ENCODE measurements around the gene SCFD2. TPM values are rescaled to one million over a fixed set of nuclear protein-coding genes. Genes with fewer than 3 reads are reported as not detected.

Gene SCFD2
- polyA plus RNA-seq, 1 of the 3 experiments (the other 2 are of a cell fraction): 14.1 TPM

GRCh38 chr4:52962721-52963120, 403.1 kb downstream of the SCFD2 start:
- Histone ChIP-seq H3K9me2 (no peaks in the 10 kb centered on the region), H3K4me1 (ENCODE audit: control insufficient read depth in 1 of 2, insufficient read depth in 2 of 2, low read depth in 1 of 2, low read length in 1 of 2) (peaks cover 0 to 21% of the 10 kb centered on the region in 2 experiments; a peak in 2 of 4 replicates), H3K4me2 (no peak overlapping the region), H3K36me3 (replicated peaks in 1 of 2; ENCODE audit: control insufficient read depth in 1 of 2, insufficient read depth in 2 of 2, low read length in 1 of 2) (no peaks in the 10 kb centered on the region), H3K79me2 (ENCODE audit: insufficient read depth) (no peaks in the 10 kb centered on the region), H2AFZ (ENCODE audit: low read depth) (no peak overlapping the region), H3K4me3 (ENCODE audit: low read depth in 2 of 2, low read length in 1 of 2) (no peak overlapping the region), H3F3A (replicated peaks; ENCODE audit: insufficient read depth) (no peaks in the 10 kb centered on the region), H4K20me1 (ENCODE audit: insufficient read depth) (no peaks in the 10 kb centered on the region), H3K9me3 (no peaks in the 10 kb centered on the region), H3K27me3 (ENCODE audit: insufficient read depth) (no peaks in the 10 kb centered on the region), H3K9ac (no peak overlapping the region), H3K27ac (ENCODE audit: low read depth in 2 of 2, low read length in 1 of 2) (no peak overlapping the region)
- WGBS (ENCODE audit: low lambda C conversion rate): 88% methylated on average over 3 of the region's 3 CpGs
- ChIA-PET CTCF (interaction anchor here (1.4 to 1.9 kb wide), 2 partner anchors 20 to 53 kb away, joined by 4 to 9 read pairs; no protein-coding TSS in a partner anchor), POLR2A (no interaction called here)
- no peak for DNase-seq
- TF ChIP-seq RCOR1 (IDR thresholded peaks at IDR 0.05; ENCODE audit: low read length) (no peak), SMC3 (IDR thresholded peaks at IDR 0.05; ENCODE audit: low read depth, low read length) (no peak), FOXJ3 (CRISPR knock-in tag; IDR thresholded peaks at IDR 0.05) (no peak), TCF12 (IDR thresholded peaks at IDR 0.05) (no peak), RXRA (IDR thresholded peaks at IDR 0.05; ENCODE audit: borderline replicate concordance, low read depth) (no peak), ELF1 (IDR thresholded peaks at IDR 0.05) (no peak), REST (IDR thresholded peaks at IDR 0.05; ENCODE audit: low read depth, low read length) (no peak), NFIC (IDR thresholded peaks at IDR 0.05; ENCODE audit: borderline replicate concordance) (no peak), MEF2A (IDR thresholded peaks at IDR 0.05; ENCODE audit: borderline replicate concordance, low read depth) (no peak), RAD21 (IDR thresholded peaks at IDR 0.05; ENCODE audit: low read length) (no peak), FOSL2 (IDR thresholded peaks at IDR 0.05; ENCODE audit: borderline replicate concordance, low read depth) (no peak), FOXM1 (IDR thresholded peaks at IDR 0.05; ENCODE audit: low read depth) (no peak), POLR2AphosphoS5 (IDR thresholded peaks at IDR 0.05; ENCODE audit: low read depth, low read length) (no peak), MXI1 (IDR thresholded peaks at IDR 0.05; ENCODE audit: low read depth, low read length) (no peak), RFX5 (IDR thresholded peaks at IDR 0.05; ENCODE audit: low read length) (no peak), YY1 (IDR thresholded peaks at IDR 0.05; ENCODE audit: low read depth) (no peak), GATA2 (CRISPR knock-in tag; IDR thresholded peaks at IDR 0.05) (no peak), IRF3 (IDR thresholded peaks at IDR 0.05; ENCODE audit: low read depth, low read length) (no peak)
- TF ChIP-seq, protein P1, sequence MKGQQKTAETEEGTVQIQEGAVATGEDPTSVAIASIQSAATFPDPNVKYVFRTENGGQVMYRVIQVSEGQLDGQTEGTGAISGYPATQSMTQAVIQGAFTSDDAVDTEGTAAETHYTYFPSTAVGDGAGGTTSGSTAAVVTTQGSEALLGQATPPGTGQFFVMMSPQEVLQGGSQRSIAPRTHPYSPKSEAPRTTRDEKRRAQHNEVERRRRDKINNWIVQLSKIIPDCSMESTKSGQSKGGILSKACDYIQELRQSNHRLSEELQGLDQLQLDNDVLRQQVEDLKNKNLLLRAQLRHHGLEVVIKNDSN (IDR thresholded peaks at IDR 0.05; ENCODE audit: borderline replicate concordance, low read depth): no peak
- TF ChIP-seq, protein P2, sequence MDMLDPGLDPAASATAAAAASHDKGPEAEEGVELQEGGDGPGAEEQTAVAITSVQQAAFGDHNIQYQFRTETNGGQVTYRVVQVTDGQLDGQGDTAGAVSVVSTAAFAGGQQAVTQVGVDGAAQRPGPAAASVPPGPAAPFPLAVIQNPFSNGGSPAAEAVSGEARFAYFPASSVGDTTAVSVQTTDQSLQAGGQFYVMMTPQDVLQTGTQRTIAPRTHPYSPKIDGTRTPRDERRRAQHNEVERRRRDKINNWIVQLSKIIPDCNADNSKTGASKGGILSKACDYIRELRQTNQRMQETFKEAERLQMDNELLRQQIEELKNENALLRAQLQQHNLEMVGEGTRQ (IDR thresholded peaks at IDR 0.05; ENCODE audit: borderline replicate concordance, low read depth, low read length): no peak
